Neural cell (in vitro differentiated cells): ENCODE results near the gene METTL1. TPM values are rescaled to one million over a fixed set of nuclear protein-coding genes. Genes with fewer than 3 reads are reported as not detected.

Source experiments
- H2AFZ ChIP-seq: fragments of 200-600, 300-800 bp; sonication (generic), shearing (Covaris generic); 2 replicates; pipeline ENCODE4 v1.6.0; 2014; ENCODE audit warnings: low read depth, mild to moderate bottlenecking, antibody characterized with exemption, low read length, moderate library complexity
- H3F3A ChIP-seq: fragments of 200-600 bp; shearing (Covaris generic); 2 replicates; pipeline ENCODE4 v1.6.1; 2016; ENCODE audit warnings: mild to moderate bottlenecking, moderate library complexity, mixed read lengths, antibody characterized with exemption, low read length; ENCODE audit not compliant: insufficient read depth, poor library complexity, severe bottlenecking
- H3K27ac ChIP-seq: fragments of 200-600, 300-800 bp; sonication (generic), shearing (Covaris generic); 2 replicates; pipeline ENCODE4 v1.5.1; 2014; ENCODE audit warnings: mild to moderate bottlenecking, low read length, moderate library complexity
- H3K27me3 ChIP-seq: fragments of 300-800, 200-600 bp; sonication (generic), shearing (Covaris generic); 2 replicates; pipeline ENCODE4 v1.6.0; 2014; ENCODE audit warnings: mild to moderate bottlenecking, low read depth, low read length, moderate library complexity; ENCODE audit not compliant: insufficient read depth
- H3K36me3 ChIP-seq: fragments of 300-800, 200-600 bp; sonication (generic), shearing (Covaris generic); 2 replicates; pipeline ENCODE4 v1.5.1; 2014; ENCODE audit warnings: mild to moderate bottlenecking, antibody characterized with exemption, low read length, moderate library complexity; ENCODE audit not compliant: insufficient read depth
- H3K4me2 ChIP-seq: fragments of 300-800, 200-600 bp; sonication (generic), shearing (Covaris generic); 2 replicates; pipeline ENCODE4 v1.6.0; 2014; ENCODE audit warnings: mild to moderate bottlenecking, low read length
- H3K4me3 ChIP-seq: fragments of 300-800, 200-600 bp; sonication (generic), shearing (Covaris generic); 2 replicates; pipeline ENCODE4 v1.5.1; 2014; ENCODE audit warnings: mild to moderate bottlenecking, low read length, moderate library complexity
- H3K79me2 ChIP-seq: fragments of 200-600 bp; shearing (Covaris generic); replicated peaks from 2 replicates; pipeline ENCODE4 v1.6.0; 2014; ENCODE audit warnings: mild to moderate bottlenecking, low read length, moderate library complexity; ENCODE audit not compliant: insufficient read depth
- H3K9ac ChIP-seq: fragments of 300-800, 200-600 bp; sonication (generic), shearing (Covaris generic); 2 replicates; pipeline ENCODE4 v1.6.1; 2016; ENCODE audit warnings: mild to moderate bottlenecking, low read length, mixed read lengths
- H3K9me2 ChIP-seq: fragments of 200-600 bp; shearing (Covaris generic); 2 replicates; pipeline ENCODE4 v1.6.1; 2016; ENCODE audit warnings: mild to moderate bottlenecking, low read length, mixed read lengths; ENCODE audit not compliant: insufficient read depth
- H3K9me3 ChIP-seq: fragments of 200-600, 300-800 bp; sonication (generic), shearing (Covaris generic); 2 replicates; pipeline ENCODE4 v1.6.1; 2016; ENCODE audit warnings: mild to moderate bottlenecking, mixed run types, low read length, moderate library complexity, mixed read lengths
- H4K20me1 ChIP-seq: fragments of 200-600 bp; shearing (Covaris generic); 2 replicates; pipeline ENCODE4 v1.6.1; 2016; ENCODE audit warnings: mild to moderate bottlenecking, mixed run types; ENCODE audit not compliant: insufficient read depth
- EP300 ChIP-seq: fragments of 450-650 bp; conservative IDR thresholded peaks from 2 replicates; pipeline ENCODE4 v1.6.1; 2014; ENCODE audit warnings: antibody characterized with exemption, mild to moderate bottlenecking, moderate library complexity; ENCODE audit not compliant: poor library complexity, severe bottlenecking
- EZH2 ChIP-seq: fragments of 200-600, 300-800 bp; shearing (Covaris generic), sonication (generic); IDR thresholded peaks from 2 replicates; pipeline ENCODE4 v1.6.1; 2014; ENCODE audit warnings: antibody characterized with exemption, low read length, borderline replicate concordance, mild to moderate bottlenecking; ENCODE audit not compliant: insufficient read depth, poor library complexity, severe bottlenecking
- MXI1 ChIP-seq: fragments of 450-650 bp; conservative IDR thresholded peaks from 2 replicates; pipeline ENCODE4 v1.6.1; 2014; ENCODE audit warnings: antibody characterized with exemption, mild to moderate bottlenecking; ENCODE audit not compliant: poor library complexity, severe bottlenecking
- POLR2AphosphoS5 ChIP-seq: IDR thresholded peaks from 2 replicates; pipeline ENCODE4 v1.6.1; 2012
- RAD21 ChIP-seq: fragments of 450-650 bp; conservative IDR thresholded peaks from 2 replicates; pipeline ENCODE4 v1.6.1; 2014; ENCODE audit warnings: antibody characterized with exemption, mild to moderate bottlenecking, moderate library complexity
- SMC3 ChIP-seq: fragments of 450-650 bp; conservative IDR thresholded peaks from 2 replicates; pipeline ENCODE4 v1.6.1; 2014; ENCODE audit warnings: antibody characterized with exemption, mild to moderate bottlenecking, moderate library complexity; ENCODE audit not compliant: poor library complexity
- polyA plus RNA-seq: library from polyadenylated mRNA; depleted of rRNA; stranded (reverse); fragments of >200 nt; gene quantifications from 2 replicates; pipeline ENCODE4 v1.2.3, GENCODE V29; 2014
- TF ChIP-seq, protein P1 (sequence below): IDR thresholded peaks from 2 replicates; pipeline ENCODE4 v1.6.1; 2012; ENCODE audit warnings: borderline replicate concordance
- TF ChIP-seq, protein P2 (sequence below): fragments of 450-650 bp; IDR thresholded peaks from 2 replicates; pipeline ENCODE4 v1.5.1; 2014; ENCODE audit warnings: antibody characterized with exemption, mild to moderate bottlenecking, moderate library complexity; ENCODE audit not compliant: poor library complexity, severe bottlenecking

Gene METTL1
- polyA plus RNA-seq, 1 donor from 2014 or later, result 1.9 TPM

DNA sequence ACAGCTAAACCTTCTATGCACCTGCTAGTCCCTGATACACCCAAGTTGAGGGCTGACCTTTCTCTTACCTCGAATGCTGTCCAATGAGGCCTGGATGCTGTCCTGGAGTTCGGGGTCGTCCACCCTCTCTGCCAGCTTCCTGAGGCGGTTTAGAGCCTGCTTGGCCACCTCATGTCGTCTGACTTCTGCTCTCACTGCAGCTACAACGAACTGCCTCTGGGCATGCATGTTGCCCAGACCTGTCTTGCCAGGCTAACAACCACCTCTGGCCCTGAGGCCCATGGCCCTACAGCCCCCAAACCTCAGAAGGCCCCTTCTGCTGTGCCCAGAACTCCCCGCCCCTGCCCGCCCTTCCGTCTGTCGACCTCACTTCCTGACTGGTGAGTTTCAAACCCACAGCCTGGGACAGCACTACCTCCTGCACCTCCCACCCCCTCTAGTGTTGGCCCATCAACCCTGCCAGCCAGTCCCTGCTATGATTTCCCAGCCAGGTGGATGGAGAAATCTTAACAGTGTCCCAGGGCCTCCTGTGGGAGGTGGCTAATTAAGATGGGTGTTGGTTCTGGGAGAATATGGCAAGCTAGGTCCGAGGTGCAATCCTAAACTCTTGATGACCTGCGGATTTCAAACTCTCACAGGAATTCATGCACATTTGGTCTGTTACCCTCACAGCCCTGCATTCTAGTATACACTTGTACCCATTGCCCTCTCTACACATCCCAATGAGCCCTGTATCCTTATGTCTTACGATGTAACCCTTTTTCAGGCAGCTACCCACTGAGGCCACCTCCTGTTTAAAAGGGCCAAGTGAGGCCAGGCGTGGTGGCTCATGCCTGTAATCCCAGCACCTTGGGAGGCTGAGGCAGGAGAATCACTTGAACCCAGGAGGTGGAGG is 29.8 kb downstream of the METTL1 start:
- no peak overlapping the region for H3K4me2 ChIP-seq
- TF ChIP-seq RAD21 (no peak), EP300 (no peak), SMC3 (no peak), EZH2 (no peak)
- TF ChIP-seq, protein P1, sequence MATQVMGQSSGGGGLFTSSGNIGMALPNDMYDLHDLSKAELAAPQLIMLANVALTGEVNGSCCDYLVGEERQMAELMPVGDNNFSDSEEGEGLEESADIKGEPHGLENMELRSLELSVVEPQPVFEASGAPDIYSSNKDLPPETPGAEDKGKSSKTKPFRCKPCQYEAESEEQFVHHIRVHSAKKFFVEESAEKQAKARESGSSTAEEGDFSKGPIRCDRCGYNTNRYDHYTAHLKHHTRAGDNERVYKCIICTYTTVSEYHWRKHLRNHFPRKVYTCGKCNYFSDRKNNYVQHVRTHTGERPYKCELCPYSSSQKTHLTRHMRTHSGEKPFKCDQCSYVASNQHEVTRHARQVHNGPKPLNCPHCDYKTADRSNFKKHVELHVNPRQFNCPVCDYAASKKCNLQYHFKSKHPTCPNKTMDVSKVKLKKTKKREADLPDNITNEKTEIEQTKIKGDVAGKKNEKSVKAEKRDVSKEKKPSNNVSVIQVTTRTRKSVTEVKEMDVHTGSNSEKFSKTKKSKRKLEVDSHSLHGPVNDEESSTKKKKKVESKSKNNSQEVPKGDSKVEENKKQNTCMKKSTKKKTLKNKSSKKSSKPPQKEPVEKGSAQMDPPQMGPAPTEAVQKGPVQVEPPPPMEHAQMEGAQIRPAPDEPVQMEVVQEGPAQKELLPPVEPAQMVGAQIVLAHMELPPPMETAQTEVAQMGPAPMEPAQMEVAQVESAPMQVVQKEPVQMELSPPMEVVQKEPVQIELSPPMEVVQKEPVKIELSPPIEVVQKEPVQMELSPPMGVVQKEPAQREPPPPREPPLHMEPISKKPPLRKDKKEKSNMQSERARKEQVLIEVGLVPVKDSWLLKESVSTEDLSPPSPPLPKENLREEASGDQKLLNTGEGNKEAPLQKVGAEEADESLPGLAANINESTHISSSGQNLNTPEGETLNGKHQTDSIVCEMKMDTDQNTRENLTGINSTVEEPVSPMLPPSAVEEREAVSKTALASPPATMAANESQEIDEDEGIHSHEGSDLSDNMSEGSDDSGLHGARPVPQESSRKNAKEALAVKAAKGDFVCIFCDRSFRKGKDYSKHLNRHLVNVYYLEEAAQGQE, result no peak
- H2AFZ ChIP-seq, result no peak overlapping the region
- H3K27ac ChIP-seq, result no peak overlapping the region
- peaks cover 10% of the 10 kb centered on the region for H3K27me3 ChIP-seq
- H3K79me2 ChIP-seq, result no peaks in the 10 kb centered on the region
- no peak overlapping the region for H3K4me3 ChIP-seq
- H4K20me1 ChIP-seq, result peaks cover 5% of the 10 kb centered on the region
- no peak overlapping the region for H3K9ac ChIP-seq
- no peaks in the 10 kb centered on the region for H3F3A ChIP-seq
- no peaks in the 10 kb centered on the region for H3K9me2 ChIP-seq
- no peaks in the 10 kb centered on the region for H3K9me3 ChIP-seq
- peaks cover 3% of the 10 kb centered on the region for H3K36me3 ChIP-seq

DNA sequence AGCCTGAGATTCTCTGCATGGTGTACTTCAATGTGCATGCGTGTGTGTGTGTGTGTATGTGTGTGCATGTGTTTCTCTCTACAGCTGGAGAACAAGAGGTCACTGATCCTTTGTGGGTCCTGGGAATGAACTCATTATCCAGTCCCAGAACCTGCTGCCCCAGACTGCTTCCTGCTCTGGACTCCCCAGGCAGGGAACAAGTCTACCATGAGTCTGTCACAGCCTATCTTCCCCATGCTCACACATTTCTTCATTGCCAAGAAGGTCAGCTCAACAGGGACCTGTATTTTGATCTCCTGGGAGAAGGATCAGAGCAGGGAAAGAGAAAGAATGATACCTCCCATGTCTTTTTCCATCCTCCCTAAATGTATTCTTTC is 30.5 kb downstream of the METTL1 start:
- peaks cover 17% of the 10 kb centered on the region for H3K27me3 ChIP-seq
- no peaks in the 10 kb centered on the region for H3K9me3 ChIP-seq
- no peak overlapping the region for H3K4me2 ChIP-seq
- peak overlapping the region; percentile 15 for H3K9ac ChIP-seq
- H3K4me3 ChIP-seq, result peak overlapping the region; percentile 32
- H3K9me2 ChIP-seq, result no peaks in the 10 kb centered on the region
- H3K79me2 ChIP-seq, result no peaks in the 10 kb centered on the region
- TF ChIP-seq EP300, result peak; percentile 4
- no peak for TF ChIP-seq MXI1
- no peak for TF ChIP-seq EZH2
- TF ChIP-seq POLR2AphosphoS5, result no peak
- TF ChIP-seq RAD21, result no peak
- TF ChIP-seq, protein P2, sequence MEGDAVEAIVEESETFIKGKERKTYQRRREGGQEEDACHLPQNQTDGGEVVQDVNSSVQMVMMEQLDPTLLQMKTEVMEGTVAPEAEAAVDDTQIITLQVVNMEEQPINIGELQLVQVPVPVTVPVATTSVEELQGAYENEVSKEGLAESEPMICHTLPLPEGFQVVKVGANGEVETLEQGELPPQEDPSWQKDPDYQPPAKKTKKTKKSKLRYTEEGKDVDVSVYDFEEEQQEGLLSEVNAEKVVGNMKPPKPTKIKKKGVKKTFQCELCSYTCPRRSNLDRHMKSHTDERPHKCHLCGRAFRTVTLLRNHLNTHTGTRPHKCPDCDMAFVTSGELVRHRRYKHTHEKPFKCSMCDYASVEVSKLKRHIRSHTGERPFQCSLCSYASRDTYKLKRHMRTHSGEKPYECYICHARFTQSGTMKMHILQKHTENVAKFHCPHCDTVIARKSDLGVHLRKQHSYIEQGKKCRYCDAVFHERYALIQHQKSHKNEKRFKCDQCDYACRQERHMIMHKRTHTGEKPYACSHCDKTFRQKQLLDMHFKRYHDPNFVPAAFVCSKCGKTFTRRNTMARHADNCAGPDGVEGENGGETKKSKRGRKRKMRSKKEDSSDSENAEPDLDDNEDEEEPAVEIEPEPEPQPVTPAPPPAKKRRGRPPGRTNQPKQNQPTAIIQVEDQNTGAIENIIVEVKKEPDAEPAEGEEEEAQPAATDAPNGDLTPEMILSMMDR, result no peak
- no peaks in the 10 kb centered on the region for H3K36me3 ChIP-seq
- no peaks in the 10 kb centered on the region for H3F3A ChIP-seq
- peaks cover 12% of the 10 kb centered on the region for H4K20me1 ChIP-seq
- peak overlapping the region; percentile 47 for H3K27ac ChIP-seq
- H2AFZ ChIP-seq, result no peak overlapping the region
